ENCODE results near the gene NAPEPLD.
"Not testable (repeated sequence)": the region's sequence is repeated elsewhere in the genome, so short reads cannot be mapped to it uniquely, and the experiment has no call there.

The NAPEPLD gene

GRCh38 chr7:103143868-103144267 is 5.0 kb downstream of the NAPEPLD start:
- no peak for DNase-seq

GRCh38 chr7:103142494-103142893 is 6.4 kb downstream of the NAPEPLD start:
- DNase-seq: no peak

GRCh38 chr7:103141753-103142404 is 7.0 kb downstream of the NAPEPLD start:
- DNase-seq: no peak

DNA sequence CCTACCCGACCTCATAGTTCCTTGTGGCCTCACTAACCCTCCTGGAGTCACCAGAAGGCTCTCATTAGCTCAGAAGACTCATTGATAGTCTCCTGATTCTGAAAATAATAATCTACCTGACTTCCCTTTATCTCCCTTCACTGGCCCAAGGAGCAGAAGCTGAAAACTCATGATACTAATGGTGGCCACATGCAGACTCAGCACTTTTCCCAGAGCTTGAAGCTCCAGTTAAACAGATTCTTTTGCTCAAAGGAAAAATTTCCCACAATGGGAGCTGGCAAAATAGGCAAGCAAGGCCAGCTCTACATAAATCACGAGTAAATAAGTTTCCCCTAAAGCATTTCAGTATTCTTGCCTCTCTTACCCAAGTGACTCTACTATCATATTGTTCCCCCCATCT is 8.2 kb downstream of the NAPEPLD start:
- DNase-seq: no peak

GRCh38 chr7:103140061-103140460 is 8.8 kb downstream of the NAPEPLD start:
- no peak for DNase-seq

DNA sequence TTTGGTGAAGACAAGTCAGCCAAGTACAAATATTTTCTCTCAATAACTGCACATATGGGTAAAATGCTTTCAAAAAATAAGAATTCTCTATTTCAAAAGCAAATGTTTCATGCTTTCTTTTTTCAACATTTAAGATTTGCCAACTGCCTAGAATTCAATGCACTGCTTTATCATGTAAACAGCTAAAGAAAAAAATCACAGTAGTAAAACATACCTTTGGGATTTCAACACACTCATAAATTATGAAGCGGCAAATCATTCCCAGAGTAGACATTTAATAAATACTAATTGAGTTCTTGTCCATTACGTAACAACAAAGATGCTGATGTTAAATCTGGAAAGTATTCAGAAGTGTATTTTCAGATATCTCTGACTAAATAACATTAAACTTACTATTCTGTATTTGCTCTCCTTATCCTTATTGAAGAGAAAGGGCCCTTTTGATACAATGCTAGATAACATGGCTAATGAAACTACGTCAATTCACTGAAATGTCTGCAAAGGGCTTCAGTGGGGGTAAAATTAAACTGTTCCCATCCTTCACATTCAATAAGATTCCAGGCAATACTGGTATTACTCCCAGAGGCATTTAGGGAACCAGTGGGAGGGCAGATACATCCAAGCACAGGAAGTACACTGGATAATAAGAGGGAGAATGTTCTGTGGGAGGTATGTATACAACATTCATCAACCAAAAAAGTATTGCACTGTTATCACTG is 13.9 kb downstream of the NAPEPLD start:
- no peak for DNase-seq

DNA sequence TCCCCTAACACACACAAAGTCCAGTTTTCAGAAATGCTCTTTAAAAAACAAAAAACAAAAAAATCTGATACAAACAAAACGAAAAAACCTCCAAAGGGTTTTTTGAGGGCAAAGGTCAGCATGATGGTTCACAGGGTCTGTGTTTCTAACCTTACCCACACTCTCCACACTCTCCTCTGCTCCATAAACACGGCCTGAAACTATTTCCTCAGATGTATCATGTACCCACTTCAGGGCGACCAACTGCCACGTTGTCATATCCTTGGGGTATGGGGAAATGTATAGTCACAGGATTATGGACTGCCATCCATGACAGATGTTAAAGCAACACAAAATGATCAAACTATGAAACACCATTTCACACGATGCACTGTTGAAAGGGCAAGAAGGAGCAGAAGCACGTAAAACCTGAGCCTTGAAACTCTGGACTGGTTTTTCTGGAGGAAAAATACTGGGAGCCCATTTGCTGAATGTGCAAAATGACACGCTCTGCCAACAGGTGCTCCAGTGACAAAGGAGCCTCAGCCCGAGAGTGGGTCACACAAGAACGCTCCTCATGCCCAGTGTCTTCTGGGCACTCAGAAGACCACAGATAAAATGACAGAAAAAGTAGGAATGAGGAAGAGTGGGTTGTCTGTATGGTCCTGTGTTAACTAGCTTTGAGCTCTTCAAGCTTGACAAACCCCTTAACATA is 15.8 kb downstream of the NAPEPLD start:
- DNase-seq: no peak

GRCh38 chr7:103130901-103131624 is 17.8 kb downstream of the NAPEPLD start:
- DNase-seq: no peak

- no peak for DNase-seq
Observed at GRCh38 chr7:103129702-103130549, 19.0 kb downstream of the NAPEPLD start.

DNA sequence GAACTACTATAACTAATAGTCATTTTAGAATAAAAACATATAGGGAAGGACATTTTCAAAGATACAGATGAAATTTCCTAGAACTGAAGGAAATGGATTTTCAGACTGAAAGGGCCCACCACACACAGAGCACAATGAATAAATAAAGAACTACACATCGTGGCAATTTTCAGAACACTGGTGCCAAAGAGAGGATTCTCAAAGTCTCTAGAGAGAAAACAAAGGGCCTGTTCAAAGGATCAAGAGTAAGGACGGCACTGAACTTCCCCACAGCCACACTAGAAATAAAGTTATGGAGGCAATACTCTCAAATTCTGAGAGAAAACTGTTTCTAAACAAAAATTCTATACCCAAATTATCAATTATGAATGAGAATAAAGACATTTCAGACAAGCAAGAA is 21.9 kb downstream of the NAPEPLD start:
- no peak for DNase-seq

DNA sequence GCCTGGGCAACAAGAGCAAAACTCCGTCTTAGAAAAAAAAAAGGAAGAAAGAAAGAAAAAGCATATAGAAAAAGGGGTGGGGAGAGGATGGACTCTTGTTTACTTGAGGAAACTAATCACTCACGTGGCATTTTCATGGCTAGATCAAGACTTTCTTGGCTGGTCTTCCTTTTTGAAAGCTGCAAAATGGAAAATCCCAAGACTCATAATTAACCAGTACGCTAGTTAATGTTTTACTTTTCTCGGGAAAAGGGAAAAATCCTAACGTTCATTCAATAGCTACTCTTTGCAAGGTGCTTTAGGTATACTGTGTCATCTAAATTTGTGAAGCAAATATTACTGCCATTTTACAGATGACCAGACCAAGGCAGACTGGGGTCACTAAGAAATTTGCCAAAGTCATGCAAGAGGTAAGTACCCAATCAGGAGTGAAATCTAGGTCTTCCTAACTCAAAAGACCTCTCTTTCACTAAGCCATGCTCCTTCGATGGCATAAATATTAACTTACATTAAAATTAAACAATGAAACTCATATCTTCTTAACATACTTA is 24.4 kb downstream of the NAPEPLD start:
- no peak for DNase-seq

DNA sequence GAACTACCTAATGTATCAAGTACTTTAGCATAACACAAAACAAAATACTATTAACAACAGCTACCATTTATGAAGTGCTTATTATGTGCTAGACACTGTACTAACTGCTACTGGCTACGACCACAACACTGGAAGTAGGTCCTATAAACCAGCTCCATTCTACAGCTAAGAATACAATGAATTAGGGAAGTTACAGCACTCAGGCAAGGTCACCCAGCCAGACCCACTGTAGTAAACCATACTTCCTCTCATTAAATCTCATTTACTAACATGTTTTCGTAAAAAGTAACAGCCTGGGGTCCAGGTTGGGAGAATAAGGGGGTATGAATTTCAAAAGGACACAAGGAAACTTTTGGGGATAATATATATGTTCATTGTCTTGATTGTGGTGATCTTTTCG is 25.4 kb downstream of the NAPEPLD start:
- DNase-seq: no peak

GRCh38 chr7:103121641-103122040 is 27.3 kb downstream of the NAPEPLD start:
- no peak for DNase-seq

- DNase-seq: no peak
Observed at GRCh38 chr7:103120362-103120761, 28.5 kb downstream of the NAPEPLD start.

DNA sequence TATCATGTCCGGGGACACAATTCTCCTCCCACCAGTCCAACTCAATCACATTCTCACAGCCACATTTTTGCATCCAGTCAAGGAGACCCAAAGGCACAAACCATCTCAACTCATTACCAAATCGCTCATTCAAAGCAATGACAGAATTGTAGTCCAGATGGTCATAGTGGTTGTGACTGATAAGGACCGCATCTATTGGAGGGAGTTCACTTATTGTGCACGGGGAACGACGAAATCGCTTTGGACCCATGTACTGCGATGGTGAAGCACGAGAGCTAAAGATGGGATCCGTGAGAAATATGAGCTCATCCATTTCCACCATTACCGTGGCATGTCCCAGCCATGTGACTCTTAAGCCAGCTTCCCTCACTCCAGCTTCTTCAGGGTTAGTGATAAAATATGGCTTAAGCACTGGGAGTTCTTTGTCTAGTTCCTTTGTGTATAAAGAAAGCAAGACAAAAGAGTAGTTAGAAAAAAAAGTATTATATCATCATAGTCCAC is 29.1 kb downstream of the NAPEPLD start:
- no peak for DNase-seq

GRCh38 chr7:103117465-103117864 is 31.4 kb downstream of the NAPEPLD start:
- no peak for DNase-seq

GRCh38 chr7:103116991-103117390 is 31.9 kb downstream of the NAPEPLD start:
- DNase-seq: no peak

DNA sequence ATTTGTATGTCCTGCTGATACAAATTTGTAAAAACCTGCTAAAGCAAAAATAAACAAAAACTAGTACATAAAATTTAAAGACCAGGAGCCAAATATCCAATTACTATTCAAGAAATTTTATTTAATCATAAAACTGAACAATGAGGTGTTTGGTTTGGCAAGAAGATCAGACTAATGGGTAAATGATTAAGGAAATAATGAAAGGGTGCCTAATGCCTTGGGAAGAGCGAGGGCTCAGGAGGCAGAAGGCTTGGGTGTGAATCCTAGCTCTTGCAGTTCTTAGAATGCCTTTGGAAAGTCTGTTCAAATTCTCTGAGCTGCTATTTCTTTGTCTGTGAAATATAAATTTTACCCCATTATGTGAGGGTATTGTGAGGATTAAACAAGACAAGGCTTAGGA is 32.4 kb downstream of the NAPEPLD start:
- no peak for DNase-seq

DNA sequence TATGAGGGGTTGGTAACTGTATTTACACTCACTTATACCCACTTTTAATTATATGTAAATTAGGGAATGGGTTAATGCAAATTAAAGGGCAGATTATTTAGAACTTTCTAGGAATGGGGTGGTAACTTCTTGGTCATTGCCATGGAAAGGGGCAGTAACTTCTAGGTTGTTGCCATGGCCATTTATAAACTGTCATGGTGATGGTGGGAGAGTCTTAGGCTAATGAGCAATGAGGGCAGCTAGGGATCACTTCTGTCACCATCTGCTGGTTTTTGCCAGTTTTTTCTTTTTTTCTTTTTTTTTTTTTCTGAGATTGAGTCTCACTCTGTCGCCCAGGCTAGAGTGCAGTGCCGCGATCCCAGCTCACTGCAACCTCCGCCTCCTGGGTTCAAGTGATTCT is 33.1 kb downstream of the NAPEPLD start:
- DNase-seq: no peak

GRCh38 chr7:103114576-103115008 is 34.3 kb downstream of the NAPEPLD start:
- no peak for DNase-seq

DNA sequence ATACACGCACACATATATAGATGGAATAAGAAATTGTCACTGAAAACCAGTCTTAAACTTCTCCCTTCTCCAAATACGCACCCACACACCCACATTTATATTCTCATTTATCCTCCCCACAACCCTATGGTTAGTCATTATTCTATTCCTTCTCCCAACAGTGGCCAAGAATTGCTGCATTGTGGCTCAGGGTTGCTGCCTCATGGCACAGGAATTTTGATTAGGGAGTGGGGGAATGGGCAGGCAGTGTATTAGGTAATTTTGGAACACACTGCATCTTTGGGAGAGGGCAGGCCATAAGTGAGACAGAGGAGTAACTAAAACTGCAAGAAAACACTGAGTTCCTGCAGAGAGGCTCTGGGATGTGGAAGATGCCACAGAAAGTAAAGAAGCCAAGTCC is 35.7 kb downstream of the NAPEPLD start:
- no peak for DNase-seq

- DNase-seq: not testable (repeated sequence)
Observed at GRCh38 chr7:103106703-103107070, 42.2 kb downstream of the NAPEPLD start.
